Colonic mucosa (tissue), 4 donors: Measurements from ENCODE around the gene WDCP. TPM values are rescaled to one million over a fixed set of nuclear protein-coding genes. Genes with fewer than 3 reads are reported as not detected.

Experiments
- DNase-seq: peaks from one replicate; pipeline ENCODE4 v3.0.0-alpha.2; 2020
- H3K27ac ChIP-seq: fragments of 200-600 bp; one replicate; pipeline ENCODE4 v1.8.0; 2021
- H3K27me3 ChIP-seq: fragments of 200-600 bp; one replicate; pipeline ENCODE4 v1.8.0; 2021
- H3K36me3 ChIP-seq: fragments of 200-600 bp; one replicate; pipeline ENCODE4 v1.8.0; 2021
- H3K4me1 ChIP-seq: fragments of 200-600 bp; one replicate; pipeline ENCODE4 v1.8.0; 2021; ENCODE audit warnings: mild to moderate bottlenecking
- H3K4me3 ChIP-seq: fragments of 200-600 bp; one replicate; pipeline ENCODE4 v1.8.0; 2021
- H3K9ac ChIP-seq, 2 donors: one replicate each; pipeline ENCODE4 v1.7.0; 2013; ENCODE audit warnings: control low read depth in 2 of 2, low read depth in 2 of 2, low read length in 2 of 2
- H3K9me3 ChIP-seq: fragments of 200-600 bp; one replicate; pipeline ENCODE4 v1.8.0; 2021
- CTCF ChIP-seq: fragments of 200-600 bp; IDR thresholded peaks from one replicate; pipeline ENCODE4 v1.8.0; 2022; ENCODE audit warnings: antibody characterized with exemption, mild to moderate bottlenecking
- intact Hi-C: fragments of 100-400 bp; cut with DNase I; formaldehyde crosslinking; loops from one replicate; pipeline ENCODE4 v1.14.1; 2022
- total RNA-seq, 2 donors: library from RNA; stranded (reverse); fragmentation: NEBNext Ultra II Directional in 1 of 2; extraction: Animal tissue kit (Norgen Biotek cat#: 25700) in 1 of 2; gene quantifications; one replicate each; pipeline ENCODE4 v1.2.1, GENCODE V29; 2021
- donor health status: healthy.
- donor health status: DM: no; HTN: no; CAD: no.
- donor health status: DM: no; HTN: no; CAD: no.

WDCP gene
- total RNA-seq, 2 donors from 2014 or later: 4.5 to 6.8 TPM

GRCh38 chr2:24077879-24078278, 30.7 kb upstream of the WDCP start:
- H3K4me1 ChIP-seq: peaks cover 4% of the 10 kb centered on the region
- DNase-seq: no peak
- peak overlapping the region; percentile 76 for H3K27ac ChIP-seq
- H3K9ac ChIP-seq: peak overlapping the region; percentile 69 to 93
- no peaks in the 10 kb centered on the region for H3K36me3 ChIP-seq
- H3K9me3 ChIP-seq: no peaks in the 10 kb centered on the region
- H3K27me3 ChIP-seq: no peaks in the 10 kb centered on the region
- intact Hi-C loops: no loop called here
- H3K4me3 ChIP-seq: peak overlapping the region; percentile 48
- TF ChIP-seq CTCF: no peak

GRCh38 chr2:24077535-24077877, 30.3 kb upstream of the WDCP start:
- peaks cover 4% of the 10 kb centered on the region for H3K4me1 ChIP-seq
- no peaks in the 10 kb centered on the region for H3K36me3 ChIP-seq
- intact Hi-C loops: no loop called here
- no peaks in the 10 kb centered on the region for H3K27me3 ChIP-seq
- H3K9ac ChIP-seq: peak overlapping the region; percentile 69 to 93
- H3K9me3 ChIP-seq: no peaks in the 10 kb centered on the region
- no peak for DNase-seq
- TF ChIP-seq CTCF: no peak
- H3K4me3 ChIP-seq: peak overlapping the region; percentile 48
- H3K27ac ChIP-seq: peak overlapping the region; percentile 76

GRCh38 chr2:24076849-24077534, 29.8 kb upstream of the WDCP start:
- Histone ChIP-seq H3K36me3 (no peaks in the 10 kb centered on the region), H3K9me3 (no peaks in the 10 kb centered on the region), H3K27me3 (no peaks in the 10 kb centered on the region), H3K4me3 (peak overlapping the region; percentile 48), H3K4me1 (peaks cover 4% of the 10 kb centered on the region), H3K9ac (peak overlapping the region; percentile 69 to 93), H3K27ac (peak overlapping the region; percentile 76)
- DNase-seq: no peak
- no peak for TF ChIP-seq CTCF
- intact Hi-C loops: no loop called here

- Histone ChIP-seq H3K4me1 (peaks cover 4% of the 10 kb centered on the region), H3K27ac (peak within 1 kb of the TSS; percentile 76), H3K27me3 (no peaks in the 10 kb centered on the region), H3K9ac (peak within 1 kb of the TSS; percentile 69 to 97), H3K4me3 (peak within 1 kb of the TSS; percentile 48), H3K9me3 (no peaks in the 10 kb centered on the region), H3K36me3 (no peaks in the 10 kb centered on the region)
- intact Hi-C loops: no loop called here
- no peak for TF ChIP-seq CTCF
- DNase-seq: peak; percentile 100
These were observed 29.0 kb upstream of the WDCP start, which contains the start of gene SF3B6 for GRCh38 chr2:24075915-24076848. Gene SF3B6 (minus strand): TSS chr2:24076326. CDS start chr2:24076229, 97 bp downstream.

- no peak for DNase-seq
- H3K36me3 ChIP-seq: no peaks in the 10 kb centered on the region
These were observed 28.1 kb upstream of the WDCP start for GRCh38 chr2:24075259-24075658.

More at GRCh38 chr2:24075259-24075658, 28.1 kb upstream of the WDCP start:
- Histone ChIP-seq H3K9me3 (no peaks in the 10 kb centered on the region), H3K4me1 (peaks cover 4% of the 10 kb centered on the region), H3K4me3 (peak overlapping the region; percentile 48), H3K9ac (peak overlapping the region in 1 of 2 donors; percentile 97), H3K27ac (no peak overlapping the region), H3K27me3 (no peaks in the 10 kb centered on the region)
- intact Hi-C loops: no loop called here
- TF ChIP-seq CTCF: no peak
